Smooth muscle cell (in vitro differentiated cells): Measurements from ENCODE around the gene AP1G2. TPM values are rescaled to one million over a fixed set of nuclear protein-coding genes. Genes with fewer than 3 reads are reported as not detected.

Source experiments
- DNase-seq: peaks from one replicate; lab custom pipeline; 2025; ENCODE audit not compliant: unreplicated experiment; lab: John Stamatoyannopoulos, UW
- H2AFZ ChIP-seq: fragments of 200-600 bp; sonication (generic); 2 replicates; pipeline ENCODE4 v1.6.0; 2016; ENCODE audit warnings: antibody characterized with exemption, low read depth, mild to moderate bottlenecking
- H3F3A ChIP-seq: fragments of 200-600 bp; sonication (generic); 2 replicates; pipeline ENCODE4 v1.6.0; 2017; ENCODE audit warnings: antibody characterized with exemption, low read depth
- H3K27ac ChIP-seq: fragments of 200-600 bp; sonication (generic); 2 replicates; pipeline ENCODE4 v1.5.1; 2016; ENCODE audit warnings: low read depth, mild to moderate bottlenecking
- H3K27me3 ChIP-seq: fragments of 200-600 bp; sonication (generic); 2 replicates; pipeline ENCODE4 v1.6.1; 2016; ENCODE audit warnings: low read depth, mild to moderate bottlenecking
- H3K36me3 ChIP-seq: fragments of 200-600 bp; sonication (generic); 2 replicates; pipeline ENCODE4 v1.5.1; 2016; ENCODE audit warnings: low read depth
- H3K4me1 ChIP-seq: fragments of 200-600 bp; sonication (generic); 2 replicates; pipeline ENCODE4 v1.5.1; 2016; ENCODE audit warnings: low read depth
- H3K4me2 ChIP-seq: fragments of 200-600 bp; sonication (generic); 2 replicates; pipeline ENCODE4 v1.6.0; 2016; ENCODE audit warnings: mild to moderate bottlenecking
- H3K4me3 ChIP-seq: fragments of 200-600 bp; sonication (generic); 2 replicates; pipeline ENCODE4 v1.5.1; 2016; ENCODE audit warnings: mild to moderate bottlenecking
- H3K79me2 ChIP-seq: fragments of 200-600 bp; sonication (generic); 2 replicates; pipeline ENCODE4 v1.6.0; 2016; ENCODE audit warnings: low read depth, mild to moderate bottlenecking
- H3K9ac ChIP-seq: fragments of 200-600 bp; sonication (generic); 2 replicates; pipeline ENCODE4 v1.6.0; 2016; ENCODE audit warnings: low read depth
- H3K9me3 ChIP-seq: fragments of 200-600 bp; sonication (generic); replicated peaks from 2 replicates; pipeline ENCODE4 v1.5.1; 2016; ENCODE audit warnings: low read depth
- H4K20me1 ChIP-seq: fragments of 200-600 bp; sonication (generic); 2 replicates; pipeline ENCODE4 v1.6.0; 2016; ENCODE audit warnings: low read depth
- CTCF ChIP-seq: fragments of 200-600 bp; sonication (generic); IDR thresholded peaks from 2 replicates; pipeline ENCODE4 v1.5.1; 2017; ENCODE audit warnings: borderline replicate concordance, mild to moderate bottlenecking, antibody characterized with exemption; ENCODE audit not compliant: insufficient read depth, poor library complexity, severe bottlenecking
- WGBS: methylation state at CpG from one replicate; pipeline ENCODE4 v1.1.7; 2016; ENCODE audit warnings: low lambda C conversion rate; 5-methylcytosine and 5-hydroxymethylcytosine counted together
- polyA plus RNA-seq: library from polyadenylated mRNA; unstranded; fragments of >200 nt; fragmentation: Nextera tagmentation; extraction: Ambion mirVana; gene quantifications from 2 replicates; pipeline ENCODE4 v1.2.1, GENCODE V29; 2016
- total RNA-seq: library from RNA; depleted of rRNA; stranded (reverse); fragments of >200 nt; gene quantifications from 2 replicates; pipeline ENCODE4 v1.2.3, GENCODE V29; 2014

AP1G2 gene
- total and polyA plus RNA-seq, 2 experiments from 2014 or later: 59.3 to 62.4 TPM

DNA sequence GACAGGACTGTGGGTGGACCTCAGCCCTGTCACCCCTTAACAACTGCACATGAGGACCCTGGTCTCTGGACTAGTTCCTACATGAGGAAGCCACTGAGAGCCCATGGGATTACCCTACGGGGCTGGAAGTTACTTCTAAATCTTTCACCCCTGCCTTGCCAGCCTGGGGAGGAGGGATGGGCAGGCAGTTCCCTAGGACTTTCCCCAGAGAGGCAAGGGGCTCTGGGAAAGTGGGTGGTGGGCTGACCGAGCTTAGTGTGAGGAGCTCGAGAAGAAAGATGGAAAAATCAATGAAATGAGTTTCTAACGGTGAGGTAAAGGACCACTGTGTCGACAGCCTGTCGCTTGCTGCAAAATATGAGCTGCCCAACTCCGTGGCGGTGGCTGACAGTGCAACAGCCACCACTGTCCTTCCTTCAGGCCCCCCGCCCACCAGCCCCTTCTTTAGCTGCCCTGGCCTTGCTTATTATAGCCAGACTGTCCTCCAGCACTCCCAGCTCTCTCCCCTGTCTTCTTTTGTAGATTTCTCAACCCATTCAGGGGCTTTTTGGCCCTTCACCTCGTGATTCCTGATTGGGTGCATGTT, 21.0 kb downstream of the AP1G2 start:
- no peak overlapping the region for H2AFZ ChIP-seq

DNA sequence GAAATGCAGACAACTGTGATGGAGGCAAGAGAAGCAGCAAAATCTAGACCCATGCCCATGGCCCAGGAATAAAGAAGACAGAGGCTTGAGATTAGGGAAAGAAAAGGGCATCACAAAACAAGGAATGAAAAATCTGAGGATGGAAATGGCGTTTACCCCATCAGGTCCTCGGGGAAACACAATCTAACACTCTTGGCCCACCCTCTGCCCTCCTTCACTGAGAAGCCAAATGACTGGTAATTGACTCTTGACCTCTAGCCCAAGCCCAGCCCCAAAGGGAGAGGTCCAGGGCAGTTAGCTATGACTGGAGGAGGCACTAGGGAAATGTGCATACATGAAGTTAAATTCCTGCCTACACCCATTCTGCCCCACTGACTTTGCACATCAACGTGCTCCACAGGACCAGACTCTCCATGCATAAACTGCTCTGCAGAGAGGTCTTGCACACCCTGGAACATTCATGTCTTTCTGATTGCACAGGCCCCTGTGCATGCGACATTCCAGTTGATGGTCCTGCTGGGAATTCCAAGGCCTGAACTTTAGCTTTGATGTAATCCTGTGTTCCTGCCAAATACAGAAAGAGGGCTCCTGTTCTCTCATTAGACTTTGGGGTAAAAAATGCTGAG, 21.7 kb downstream of the AP1G2 start:
- no peak overlapping the region for H3K4me3 ChIP-seq
- H3K9me3 ChIP-seq: no peaks in the 10 kb centered on the region
- H3K36me3 ChIP-seq: no peaks in the 10 kb centered on the region
- WGBS: 80% methylated on average over 4 of the region's 4 CpGs
- no peak overlapping the region for H3K27ac ChIP-seq
- H3K9ac ChIP-seq: no peak overlapping the region
- no peaks in the 10 kb centered on the region for H3K79me2 ChIP-seq
- H3F3A ChIP-seq: peaks cover 6% of the 10 kb centered on the region
- no peak for TF ChIP-seq CTCF
- no peaks in the 10 kb centered on the region for H4K20me1 ChIP-seq
- DNase-seq: no peak
- H3K27me3 ChIP-seq: no peaks in the 10 kb centered on the region
- H2AFZ ChIP-seq: no peak overlapping the region
- peaks cover 36% of the 10 kb centered on the region for H3K4me1 ChIP-seq
- no peak overlapping the region for H3K4me2 ChIP-seq

More for the DNA sequence above, 21.0 kb downstream of the AP1G2 start:
- no peak for DNase-seq
- H3K4me2 ChIP-seq: no peak overlapping the region
- H3K4me1 ChIP-seq: peaks cover 36% of the 10 kb centered on the region
- TF ChIP-seq CTCF: no peak
- no peaks in the 10 kb centered on the region for H3K27me3 ChIP-seq
- no peaks in the 10 kb centered on the region for H3K9me3 ChIP-seq
- H3K9ac ChIP-seq: no peak overlapping the region
- no peak overlapping the region for H3K4me3 ChIP-seq
- no peaks in the 10 kb centered on the region for H3K79me2 ChIP-seq
- WGBS: 90% methylated on average over 10 of the region's 10 CpGs
- H3F3A ChIP-seq: peaks cover 6% of the 10 kb centered on the region
- H3K27ac ChIP-seq: no peak overlapping the region
- H3K36me3 ChIP-seq: no peaks in the 10 kb centered on the region
- no peaks in the 10 kb centered on the region for H4K20me1 ChIP-seq

GRCh38 chr14:23544511-23545447, 22.8 kb downstream of the AP1G2 start:
- Histone ChIP-seq H3K9ac (no peak overlapping the region), H3K27me3 (no peaks in the 10 kb centered on the region), H3K79me2 (no peaks in the 10 kb centered on the region), H2AFZ (no peak overlapping the region), H3K4me1 (peaks cover 26% of the 10 kb centered on the region), H4K20me1 (no peaks in the 10 kb centered on the region), H3K27ac (no peak overlapping the region), H3F3A (peaks cover 6% of the 10 kb centered on the region), H3K4me3 (no peak overlapping the region), H3K36me3 (no peaks in the 10 kb centered on the region), H3K9me3 (no peaks in the 10 kb centered on the region), H3K4me2 (peak overlapping the region; percentile 6)
- WGBS: 44% methylated on average over 25 of the region's 25 CpGs
- no peak for TF ChIP-seq CTCF
- DNase-seq: no peak
